Spleen (tissue), 11 donors: ENCODE measurements around the gene ST7. TPM values are rescaled to one million over a fixed set of nuclear protein-coding genes. Genes with fewer than 3 reads are reported as not detected.

Source experiments
- DNase-seq: peaks from one replicate; pipeline ENCODE4 v3.0.0-alpha.2; 2020
- H3K27ac ChIP-seq, 8 donors: fragments of 200-600 bp; sonication (generic) in 7 of 8; 1 replicate in 4 of 8; 2 replicates in 4 of 8; pipeline versions ENCODE4 v1.5.0 to v1.8.0; 2016 to 2021; ENCODE audit warnings: inconsistent platforms in 4 of 8, mild to moderate bottlenecking in 4 of 8, moderate library complexity in 1 of 8
- H3K27me3 ChIP-seq, 7 donors: fragments of 200-600 bp; sonication (generic) in 6 of 7; replicated peaks in 1 of 7; 1 replicate in 4 of 7; 2 replicates in 3 of 7; pipeline versions ENCODE4 v1.5.0 to v1.8.0; 2016 to 2021; ENCODE audit warnings: inconsistent platforms in 3 of 7, mild to moderate bottlenecking in 1 of 7
- H3K36me3 ChIP-seq, 6 donors: fragments of 200-600 bp; sonication (generic) in 5 of 6; 1 replicate in 4 of 6; 2 replicates in 2 of 6; pipeline versions ENCODE4 v1.5.0 to v1.8.0; 2016 to 2021; ENCODE audit warnings: inconsistent platforms in 2 of 6
- H3K4me1 ChIP-seq, 6 donors: fragments of 200-600 bp; sonication (generic) in 5 of 6; 1 replicate in 3 of 6; 2 replicates in 3 of 6; pipeline versions ENCODE4 v1.5.0 to v1.8.0; 2016 to 2021; ENCODE audit warnings: inconsistent platforms in 3 of 6
- H3K4me3 ChIP-seq, 8 donors: fragments of 200-600 bp; sonication (generic) in 7 of 8; 1 replicate in 4 of 8; 2 replicates in 4 of 8; pipeline versions ENCODE4 v1.5.0 to v1.8.0; 2016 to 2021; ENCODE audit warnings: inconsistent platforms in 4 of 8, mild to moderate bottlenecking in 4 of 8, moderate library complexity in 2 of 8
- H3K9me3 ChIP-seq, 8 donors: fragments of 200-600 bp; sonication (generic) in 7 of 8; 1 replicate in 4 of 8; 2 replicates in 4 of 8; pipeline versions ENCODE4 v1.5.0 to v1.8.0; 2016 to 2021; ENCODE audit warnings: inconsistent platforms in 4 of 8
- CTCF ChIP-seq, 11 experiments: fragments of 200-600 bp in 7 of 11; fragments of 450-650 bp in 4 of 11; sonication (generic) in 4 of 11; IDR thresholded peaks in 8 of 11; conservative IDR thresholded peaks in 3 of 11; 1 replicate in 7 of 11; 2 replicates in 4 of 11; pipeline versions ENCODE4 v1.4.0 to v1.8.0; 2016 to 2021; ENCODE audit warnings: antibody characterized with exemption in 11 of 11, inconsistent platforms in 4 of 11, mild to moderate bottlenecking in 1 of 11
- POLR2A ChIP-seq, 3 donors: fragments of 450-650 bp; IDR thresholded peaks; one replicate each; pipeline ENCODE4 v1.5.1; 2017; ENCODE audit warnings: antibody characterized with exemption in 3 of 3, mild to moderate bottlenecking in 1 of 3
- POLR2AphosphoS5 ChIP-seq, 3 donors: sonication (generic); formaldehyde crosslinking; IDR thresholded peaks; one replicate each; pipeline ENCODE4 v1.5.1; 2017; ENCODE audit warnings: antibody characterized with exemption in 3 of 3
- WGBS, 5 donors: extraction: QIAGEN DNeasy Blood & Tissue Kit in 3 of 5; methylation state at CpG; one replicate each; pipeline versions ENCODE4 v1.1.5 to v1.1.7; 2013 to 2018; 5-methylcytosine and 5-hydroxymethylcytosine counted together
- intact Hi-C: fragments of 100-400 bp; cut with DNase I; formaldehyde crosslinking; loops from one replicate; pipeline ENCODE4 v1.15.0; 2023; ENCODE audit warnings: low total_unique reads
- polyA plus RNA-seq, 3 donors: library from polyadenylated mRNA; stranded (reverse); fragments of 200-250 nt; gene quantifications; one replicate each; pipeline ENCODE4 v1.2.1, GENCODE V29; 2013
- total RNA-seq, 7 donors: library from RNA; depleted of rRNA in 3 of 7; stranded (reverse); fragments of >200 nt in 3 of 7; fragmentation: NEBNext Ultra II Directional in 4 of 7; extraction: Animal tissue kit (Norgen Biotek cat#: 25700) in 4 of 7; gene quantifications; one replicate each; pipeline versions ENCODE4 v1.1.0 to v1.2.1, GENCODE V29; 2016 to 2021
- donor health status: healthy with polysubstance abuse.
- donor health status: DM: no; HTN: no; CAD: no; lungs with moderate emphysema.
- donor health status: DM: no; HTN: no; CAD: no.
- donor health status: Bipolar disorder and iron deficiency.
- donor health status: healthy.
- donor health status: DM: no; HTN: no; CAD: no.
- donor health status: DM: yes; HTN: yes; CAD: no.

The ST7 gene
- total and polyA plus RNA-seq, 10 donors: 4.7 to 36.4 (median 15.8) TPM

- TF ChIP-seq POLR2AphosphoS5 (IDR thresholded peaks at IDR 0.05): no peak
- TF ChIP-seq POLR2A (IDR thresholded peaks at IDR 0.05): no peak
- TF ChIP-seq CTCF (IDR thresholded peaks at IDR 0.05 in 8 of 11, conservative IDR thresholded peaks at IDR 0.05 in 3 of 11): no peak
- H3K9me3 ChIP-seq: no peaks in the 10 kb centered on the region
- H3K27ac ChIP-seq: no peak overlapping the region
- no peaks in the 10 kb centered on the region for H3K27me3 ChIP-seq
- DNase-seq: no peak
- no peaks in the 10 kb centered on the region for H3K36me3 ChIP-seq
- no peak overlapping the region for H3K4me3 ChIP-seq
- H3K4me1 ChIP-seq: no peaks in the 10 kb centered on the region
- intact Hi-C loops: no loop called here
These were observed 9.9 kb downstream of the ST7 start for GRCh38 chr7:116963234-116963633.

GRCh38 chr7:116966601-116967000, 13.3 kb downstream of the ST7 start:
- TF ChIP-seq POLR2A (IDR thresholded peaks at IDR 0.05) (no peak), CTCF (IDR thresholded peaks at IDR 0.05 in 8 of 11, conservative IDR thresholded peaks at IDR 0.05 in 3 of 11) (no peak), POLR2AphosphoS5 (IDR thresholded peaks at IDR 0.05) (no peak)
- DNase-seq: no peak
- intact Hi-C loops: no loop called here

DNA sequence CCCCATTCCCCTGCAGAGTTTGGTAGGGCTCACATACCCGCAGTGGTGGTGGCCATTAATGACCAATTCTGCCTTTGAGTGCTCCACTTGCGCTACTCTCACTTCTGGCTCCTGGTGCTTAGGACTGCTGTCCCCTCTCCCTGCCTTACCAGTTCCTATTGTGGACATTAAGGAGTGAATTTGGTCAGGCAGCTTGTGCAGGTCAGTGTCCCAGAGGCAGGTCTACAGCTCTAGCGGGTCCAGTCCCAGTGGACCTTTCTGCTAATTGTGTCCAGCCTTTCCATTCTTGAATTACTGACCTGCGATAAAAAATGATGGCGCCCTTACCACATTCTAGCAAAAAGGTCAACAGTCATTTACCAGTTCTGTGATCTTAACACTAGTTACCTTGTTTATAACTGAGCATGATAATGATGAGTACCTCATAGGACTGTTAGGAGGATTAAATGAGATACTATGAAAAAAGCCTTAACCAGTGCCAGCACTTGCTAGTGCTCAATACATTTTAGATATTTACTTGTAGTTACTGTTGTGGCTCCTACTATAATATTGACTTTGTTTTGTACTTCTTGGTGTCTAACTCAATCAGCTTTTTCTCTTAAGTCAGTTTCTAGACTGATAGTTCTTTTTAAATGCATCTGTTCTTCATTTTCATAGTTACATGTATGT, 14.1 kb downstream of the ST7 start:
- Histone ChIP-seq H3K36me3 (no peaks in the 10 kb centered on the region), H3K4me3 (no peak overlapping the region), H3K27me3 (no peaks in the 10 kb centered on the region), H3K9me3 (no peaks in the 10 kb centered on the region), H3K4me1 (peaks cover 0 to 17% (median 11%) of the 10 kb centered on the region in 6 donors), H3K27ac (no peak overlapping the region)
- intact Hi-C loops: no loop called here
- no peak for DNase-seq
- TF ChIP-seq CTCF (IDR thresholded peaks at IDR 0.05 in 8 of 11, conservative IDR thresholded peaks at IDR 0.05 in 3 of 11) (no peak), POLR2A (IDR thresholded peaks at IDR 0.05) (no peak), POLR2AphosphoS5 (IDR thresholded peaks at IDR 0.05) (no peak)
- WGBS, 5 donors: 95 to 99% (median 97%) methylated on average over 5 of the region's 5 CpGs

More at GRCh38 chr7:116966601-116967000, 13.3 kb downstream of the ST7 start:
- Histone ChIP-seq H3K36me3 (no peaks in the 10 kb centered on the region), H3K9me3 (no peaks in the 10 kb centered on the region), H3K4me3 (no peak overlapping the region), H3K27me3 (no peaks in the 10 kb centered on the region), H3K27ac (no peak overlapping the region), H3K4me1 (peaks cover 0 to 17% (median 11%) of the 10 kb centered on the region in 6 donors)

GRCh38 chr7:116967983-116968382, 14.7 kb downstream of the ST7 start:
- TF ChIP-seq CTCF (IDR thresholded peaks at IDR 0.05 in 8 of 11, conservative IDR thresholded peaks at IDR 0.05 in 3 of 11) (no peak), POLR2AphosphoS5 (IDR thresholded peaks at IDR 0.05) (no peak), POLR2A (IDR thresholded peaks at IDR 0.05) (no peak)
- Histone ChIP-seq H3K4me1 (peaks cover 0 to 17% (median 11%) of the 10 kb centered on the region in 6 donors), H3K4me3 (no peak overlapping the region), H3K27me3 (no peaks in the 10 kb centered on the region), H3K36me3 (no peaks in the 10 kb centered on the region), H3K27ac (no peak overlapping the region), H3K9me3 (no peaks in the 10 kb centered on the region)
- intact Hi-C loops: no loop called here
- WGBS, 5 donors: 87 to 98% (median 93%) methylated on average over 1 of the region's 1 CpG
- no peak for DNase-seq
